ENCODE data around the gene KLHL17.
"Not testable (repeated sequence)": the region's sequence is repeated elsewhere in the genome, so short reads cannot be mapped to it uniquely, and the experiment has no call there.

KLHL17 gene

DNA sequence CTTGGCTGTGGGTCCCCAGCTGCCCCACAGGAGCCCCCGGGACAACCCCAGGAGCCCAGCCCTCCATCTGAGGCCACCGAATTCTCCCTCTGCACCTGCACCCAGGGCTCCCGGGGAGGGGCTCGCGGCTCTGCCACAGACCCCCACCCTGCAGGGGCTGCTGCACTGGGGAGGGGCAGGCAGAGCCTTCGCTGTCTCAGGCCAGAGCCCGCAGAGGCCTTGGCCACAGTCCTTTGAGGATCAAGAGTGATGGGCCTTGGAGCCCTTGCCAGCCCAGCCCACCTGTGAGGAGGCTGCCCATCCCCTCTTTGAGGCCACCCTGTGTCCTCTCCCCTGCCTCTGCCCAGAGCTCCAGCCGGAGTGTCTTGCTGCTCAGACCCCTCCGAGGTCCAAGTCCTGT, 15.0 kb downstream of the KLHL17 start:
- Histone ChIP-seq H3K4me1 (ENCODE audit: control insufficient read depth, low read depth, low read length) (no peaks in the 10 kb centered on the region), H3K9ac (ENCODE audit: low read length) (no peak overlapping the region), H3K4me3 (ENCODE audit: low read length) (no peak overlapping the region), H3K36me3 (ENCODE audit: control insufficient read depth, low read depth, low read length) (no peaks in the 10 kb centered on the region), H3K9me3 (ENCODE audit: control insufficient read depth, low read depth, low read length) (no peaks in the 10 kb centered on the region), H3K27ac (ENCODE audit: low read length) (no peak overlapping the region), H3K27me3 (ENCODE audit: control insufficient read depth, insufficient read depth, low read length) (peaks cover 58% of the 10 kb centered on the region)

DNA sequence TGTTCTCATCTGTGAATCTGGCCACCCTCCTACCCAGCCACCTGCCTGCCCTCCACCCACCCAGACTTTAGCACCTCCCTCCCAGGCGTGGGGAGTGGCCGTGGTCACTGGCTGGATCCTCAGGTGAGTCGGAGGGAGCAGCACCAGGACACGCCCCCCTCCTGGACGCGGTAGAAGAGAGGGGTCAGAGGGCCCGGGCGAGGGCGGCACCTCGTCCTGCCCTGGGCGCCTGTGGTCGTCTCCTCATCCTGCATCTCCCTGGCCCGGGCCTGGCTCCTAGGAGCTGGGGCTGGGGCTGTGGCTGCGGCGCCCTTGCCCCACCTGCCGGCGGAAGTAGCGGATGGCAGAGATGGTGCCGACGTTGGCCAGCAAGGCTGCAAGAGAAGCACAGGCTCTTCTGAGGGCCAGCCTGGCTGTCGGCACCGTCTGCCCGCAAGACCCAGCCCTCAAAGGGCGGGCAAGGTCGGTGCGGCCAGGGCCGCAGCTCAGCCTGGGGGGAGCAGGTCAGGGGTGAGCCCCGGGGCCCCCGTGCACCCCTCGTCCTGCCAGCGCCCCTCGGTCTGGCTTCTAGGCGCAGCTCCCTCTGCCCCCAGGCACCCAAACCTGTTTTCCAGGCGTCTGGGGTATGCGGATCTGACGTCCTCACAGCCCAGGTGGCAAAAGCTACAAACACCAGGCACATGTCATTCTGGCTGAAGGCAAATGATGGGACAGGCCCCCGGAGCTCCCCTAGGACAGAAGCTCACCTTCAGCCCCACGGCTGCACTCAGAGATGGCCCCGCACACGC, 15.7 kb downstream of the KLHL17 start:
- H3K4me1 ChIP-seq (ENCODE audit: control insufficient read depth, low read depth, low read length): no peaks in the 10 kb centered on the region
- no peak overlapping the region for H3K4me3 ChIP-seq (ENCODE audit: low read length)
- H3K9ac ChIP-seq (ENCODE audit: low read length): no peak overlapping the region
- peaks cover 53% of the 10 kb centered on the region for H3K27me3 ChIP-seq (ENCODE audit: control insufficient read depth, insufficient read depth, low read length)
- H3K27ac ChIP-seq (ENCODE audit: low read length): no peak overlapping the region
- H3K9me3 ChIP-seq (ENCODE audit: control insufficient read depth, low read depth, low read length): no peaks in the 10 kb centered on the region
- no peaks in the 10 kb centered on the region for H3K36me3 ChIP-seq (ENCODE audit: control insufficient read depth, low read depth, low read length)

DNA sequence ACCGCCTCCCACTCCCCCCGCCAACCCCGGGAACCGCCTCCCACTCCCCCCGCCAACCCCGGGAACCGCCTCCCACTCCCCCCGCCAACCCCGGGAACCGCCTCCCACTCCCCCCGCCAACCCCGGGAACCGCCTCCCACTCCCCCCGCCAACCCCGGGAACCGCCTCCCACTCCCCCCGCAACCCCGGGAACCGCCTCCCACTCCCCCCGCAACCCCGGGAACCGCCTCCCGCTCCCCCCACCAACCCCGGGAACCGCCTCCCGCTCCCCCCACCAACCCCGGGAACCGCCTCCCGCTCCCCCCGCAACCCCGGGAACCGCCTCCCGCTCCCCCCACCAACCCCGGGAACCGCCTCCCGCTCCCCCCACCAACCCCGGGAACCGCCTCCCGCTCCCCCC, 16.4 kb downstream of the KLHL17 start:
- H3K27me3 ChIP-seq (ENCODE audit: control insufficient read depth, insufficient read depth, low read length): peaks cover 50% of the 10 kb centered on the region
- not testable (repeated sequence) for H3K9ac ChIP-seq (ENCODE audit: low read length); H3K9me3 ChIP-seq (ENCODE audit: control insufficient read depth, low read depth, low read length); H3K27ac ChIP-seq (ENCODE audit: low read length); H3K4me1 ChIP-seq (ENCODE audit: control insufficient read depth, low read depth, low read length); H3K36me3 ChIP-seq (ENCODE audit: control insufficient read depth, low read depth, low read length); H3K4me3 ChIP-seq (ENCODE audit: low read length)

DNA sequence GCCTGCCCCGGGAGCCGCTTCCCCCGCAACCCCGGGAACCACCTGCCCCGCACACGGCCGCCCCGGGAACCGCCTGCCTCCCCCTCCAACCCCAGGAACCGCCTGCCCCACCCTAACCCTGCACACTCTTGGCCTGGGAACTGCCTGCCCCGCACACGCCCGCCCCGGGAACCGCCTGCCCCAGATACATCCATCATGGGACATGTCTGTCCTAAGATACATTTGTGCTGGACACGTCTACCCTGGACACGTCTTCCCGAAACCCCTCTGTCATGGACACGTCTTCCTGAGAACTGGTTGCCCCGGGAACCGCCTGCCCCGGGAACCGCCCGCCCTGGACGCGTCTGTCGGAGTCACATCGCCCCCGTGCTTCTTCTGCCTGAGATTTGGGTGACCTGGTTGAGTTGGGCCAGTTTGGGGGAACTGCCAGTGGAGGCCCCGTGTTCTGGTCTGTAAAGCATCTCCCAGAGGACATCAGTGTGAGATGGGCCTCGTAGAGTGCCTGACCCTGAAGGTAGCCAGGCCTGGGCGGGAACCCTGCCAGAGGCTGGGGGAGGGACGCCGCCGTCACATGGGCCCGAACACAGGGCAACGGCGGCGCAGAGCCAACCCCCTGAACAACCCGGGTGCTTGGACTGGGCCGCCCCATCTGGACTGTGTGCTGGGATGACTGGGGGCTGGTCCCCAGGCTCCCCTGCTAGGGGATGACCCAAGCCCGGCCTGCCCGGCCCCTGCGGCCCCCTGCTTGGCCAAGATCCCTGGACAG, 17.9 kb downstream of the KLHL17 start:
- Histone ChIP-seq H3K9me3 (ENCODE audit: control insufficient read depth, low read depth, low read length) (no peaks in the 10 kb centered on the region), H3K4me1 (ENCODE audit: control insufficient read depth, low read depth, low read length) (no peaks in the 10 kb centered on the region), H3K27me3 (ENCODE audit: control insufficient read depth, insufficient read depth, low read length) (peaks cover 48% of the 10 kb centered on the region), H3K27ac (ENCODE audit: low read length) (no peak overlapping the region), H3K36me3 (ENCODE audit: control insufficient read depth, low read depth, low read length) (no peaks in the 10 kb centered on the region), H3K4me3 (ENCODE audit: low read length) (no peak overlapping the region), H3K9ac (ENCODE audit: low read length) (no peak overlapping the region)

DNA sequence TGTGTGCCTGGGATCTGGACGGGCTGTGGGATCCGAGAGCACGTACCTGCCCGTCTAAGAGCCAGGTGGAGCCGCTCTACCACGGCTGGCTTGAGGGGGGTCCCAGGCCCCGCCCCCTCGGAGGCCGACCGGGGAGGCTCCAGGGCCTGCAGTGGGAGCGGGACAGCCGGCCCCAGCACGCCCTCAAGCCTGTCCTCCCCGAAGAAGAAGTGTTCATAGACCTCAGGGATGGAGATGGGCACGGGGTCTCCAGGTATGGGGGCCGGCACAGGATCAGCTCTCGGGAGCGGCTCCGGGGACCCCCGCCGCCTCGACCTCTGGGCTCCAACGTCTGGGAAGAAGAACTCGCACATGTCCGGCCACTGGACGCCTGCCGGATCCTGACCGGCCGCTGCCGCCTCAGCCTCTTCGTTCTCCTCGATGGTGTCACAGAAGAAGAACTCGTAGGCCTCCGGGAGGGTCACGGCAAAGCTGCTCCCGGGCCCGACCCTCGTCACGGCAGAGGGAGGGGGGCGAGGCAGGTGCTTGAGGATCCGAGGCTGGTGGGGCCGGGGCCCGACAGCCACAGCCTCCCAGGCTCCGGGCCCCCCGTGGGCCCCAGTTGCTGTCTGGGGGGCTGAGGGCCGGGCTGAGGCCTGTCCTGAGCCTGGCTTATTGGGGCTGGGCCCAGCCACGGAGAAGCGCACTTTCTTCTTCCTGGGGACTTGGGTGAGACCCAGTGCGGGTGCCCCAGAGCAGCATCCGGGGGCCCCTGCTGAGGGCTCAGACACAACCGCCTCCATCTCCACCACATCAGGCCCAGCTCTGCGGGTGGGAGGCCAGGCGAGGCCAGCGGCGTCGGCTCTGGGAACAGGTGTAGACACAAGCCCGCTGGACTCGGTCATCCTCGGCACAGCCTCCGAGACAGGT, 18.7 kb downstream of the KLHL17 start:
- Histone ChIP-seq H3K27me3 (ENCODE audit: control insufficient read depth, insufficient read depth, low read length) (peaks cover 49% of the 10 kb centered on the region), H3K9ac (ENCODE audit: low read length) (no peak overlapping the region), H3K27ac (ENCODE audit: low read length) (no peak overlapping the region), H3K9me3 (ENCODE audit: control insufficient read depth, low read depth, low read length) (no peaks in the 10 kb centered on the region), H3K4me3 (ENCODE audit: low read length) (no peak overlapping the region), H3K4me1 (ENCODE audit: control insufficient read depth, low read depth, low read length) (no peaks in the 10 kb centered on the region), H3K36me3 (ENCODE audit: control insufficient read depth, low read depth, low read length) (no peaks in the 10 kb centered on the region)

DNA sequence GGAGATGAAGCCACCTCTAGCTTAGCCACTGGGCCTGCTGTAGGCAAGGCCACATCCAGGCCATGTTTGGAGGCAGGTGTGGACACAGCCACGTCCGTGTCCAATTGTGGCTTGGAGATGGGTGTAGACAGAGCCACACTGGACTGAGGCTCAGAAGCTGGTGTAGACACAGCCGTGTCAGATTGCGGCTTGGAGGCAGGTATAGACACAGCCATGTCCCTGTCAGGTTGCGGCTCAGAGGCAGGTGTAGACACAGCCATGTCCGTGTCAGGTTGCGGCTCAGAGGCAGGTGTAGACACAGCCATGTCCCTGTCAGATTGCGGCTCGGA, 19.3 kb downstream of the KLHL17 start:
- no peaks in the 10 kb centered on the region for H3K9me3 ChIP-seq (ENCODE audit: control insufficient read depth, low read depth, low read length)
- no peaks in the 10 kb centered on the region for H3K36me3 ChIP-seq (ENCODE audit: control insufficient read depth, low read depth, low read length)
- no peak overlapping the region for H3K9ac ChIP-seq (ENCODE audit: low read length)
- H3K27ac ChIP-seq (ENCODE audit: low read length): no peak overlapping the region
- H3K27me3 ChIP-seq (ENCODE audit: control insufficient read depth, insufficient read depth, low read length): peaks cover 45% of the 10 kb centered on the region
- H3K4me1 ChIP-seq (ENCODE audit: control insufficient read depth, low read depth, low read length): no peaks in the 10 kb centered on the region
- no peak overlapping the region for H3K4me3 ChIP-seq (ENCODE audit: low read length)

DNA sequence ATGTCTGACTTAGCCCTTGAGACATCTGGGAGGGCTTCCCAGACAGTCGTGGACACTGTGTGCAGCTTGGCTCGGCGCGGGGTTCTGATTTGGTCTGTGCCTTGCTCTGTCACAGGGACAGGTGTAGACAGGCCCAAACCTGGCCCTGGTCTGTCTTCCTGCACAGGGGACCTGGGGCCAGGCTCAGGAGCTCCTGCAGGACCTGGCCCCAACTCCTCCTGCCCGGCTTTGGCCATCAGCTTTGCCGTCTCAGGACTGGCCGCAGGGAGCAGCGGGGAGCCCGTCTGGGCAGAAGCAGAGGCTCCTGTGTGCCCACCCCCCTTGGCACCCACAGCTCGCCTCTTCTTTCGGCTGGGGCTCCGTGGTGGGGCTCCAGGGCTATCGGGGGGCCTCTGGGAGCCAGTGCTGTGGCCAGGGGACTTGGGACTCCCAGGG, 19.8 kb downstream of the KLHL17 start:
- Histone ChIP-seq H3K9me3 (ENCODE audit: control insufficient read depth, low read depth, low read length) (no peaks in the 10 kb centered on the region), H3K9ac (ENCODE audit: low read length) (no peak overlapping the region), H3K36me3 (ENCODE audit: control insufficient read depth, low read depth, low read length) (no peaks in the 10 kb centered on the region), H3K27me3 (ENCODE audit: control insufficient read depth, insufficient read depth, low read length) (peaks cover 45% of the 10 kb centered on the region), H3K4me1 (ENCODE audit: control insufficient read depth, low read depth, low read length) (no peaks in the 10 kb centered on the region), H3K27ac (ENCODE audit: low read length) (no peak overlapping the region), H3K4me3 (ENCODE audit: low read length) (no peak overlapping the region)

DNA sequence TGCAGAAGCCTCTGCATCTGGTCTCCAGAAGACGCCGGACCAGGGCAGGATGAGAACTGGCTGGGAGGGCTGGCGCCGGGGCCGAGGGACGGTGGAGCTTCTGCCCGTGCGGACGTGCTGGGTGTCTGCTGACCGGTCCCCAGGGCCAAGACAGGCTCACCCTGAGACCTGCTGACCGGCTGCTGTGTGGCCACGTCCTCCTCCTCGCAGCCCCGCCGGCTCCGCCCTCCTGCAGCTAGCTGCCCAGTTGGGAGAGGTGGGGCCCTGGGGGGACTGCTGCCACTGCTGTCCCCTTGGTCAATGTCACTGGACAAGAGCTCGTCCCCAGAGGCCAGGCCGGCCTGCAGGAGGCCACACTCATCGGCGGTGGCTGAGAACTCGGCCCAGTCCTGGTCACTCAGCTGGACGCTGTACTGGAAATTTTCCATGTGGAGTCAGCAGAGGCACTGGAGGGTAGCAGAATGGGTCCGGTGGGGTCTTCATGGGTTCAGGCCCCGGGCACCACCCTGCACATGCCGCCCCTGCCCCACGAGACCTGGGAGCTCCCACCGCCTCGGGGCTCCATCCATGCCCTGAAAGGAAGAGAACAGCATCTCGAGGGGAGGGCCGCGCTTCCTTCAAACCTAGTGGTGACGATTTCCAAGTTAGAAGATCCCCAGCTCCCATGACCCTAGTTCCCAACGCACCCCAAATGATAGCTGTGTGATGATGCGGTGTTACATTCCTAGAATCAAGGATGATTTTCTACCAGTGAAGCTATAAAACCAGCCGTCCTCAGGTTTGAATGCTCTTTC, 20.4 kb downstream of the KLHL17 start:
- peaks cover 45% of the 10 kb centered on the region for H3K27me3 ChIP-seq (ENCODE audit: control insufficient read depth, insufficient read depth, low read length)
- no peak overlapping the region for H3K4me3 ChIP-seq (ENCODE audit: low read length)
- no peaks in the 10 kb centered on the region for H3K4me1 ChIP-seq (ENCODE audit: control insufficient read depth, low read depth, low read length)
- H3K9me3 ChIP-seq (ENCODE audit: control insufficient read depth, low read depth, low read length): no peaks in the 10 kb centered on the region
- no peak overlapping the region for H3K27ac ChIP-seq (ENCODE audit: low read length)
- no peaks in the 10 kb centered on the region for H3K36me3 ChIP-seq (ENCODE audit: control insufficient read depth, low read depth, low read length)
- no peak overlapping the region for H3K9ac ChIP-seq (ENCODE audit: low read length)

DNA sequence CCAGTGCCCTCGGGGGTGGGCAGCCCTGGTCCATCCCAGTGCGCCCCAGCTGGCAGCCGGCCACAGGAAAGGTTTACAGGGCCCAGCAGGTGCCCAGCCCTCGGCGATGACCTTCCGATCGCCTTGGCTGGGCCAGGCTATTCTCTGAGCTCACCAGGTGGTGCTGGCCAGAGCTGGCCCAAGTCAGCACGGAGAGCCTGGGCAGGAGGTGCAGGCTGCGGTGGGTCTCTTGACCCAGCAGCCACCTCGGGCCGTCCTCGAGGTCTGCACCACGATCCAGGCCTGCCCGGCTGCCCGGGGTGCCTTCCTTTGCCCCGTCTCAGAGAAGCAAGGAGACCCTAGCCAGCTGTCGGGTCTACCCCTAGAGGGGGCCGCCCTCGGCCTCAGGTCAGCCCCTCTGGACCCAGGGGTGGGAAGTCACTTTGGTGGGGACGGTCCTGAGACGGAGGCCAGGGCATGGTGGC, 21.1 kb downstream of the KLHL17 start:
- Histone ChIP-seq H3K27me3 (ENCODE audit: control insufficient read depth, insufficient read depth, low read length) (peaks cover 50% of the 10 kb centered on the region), H3K4me3 (ENCODE audit: low read length) (no peak overlapping the region), H3K9ac (ENCODE audit: low read length) (no peak overlapping the region), H3K4me1 (ENCODE audit: control insufficient read depth, low read depth, low read length) (no peaks in the 10 kb centered on the region), H3K9me3 (ENCODE audit: control insufficient read depth, low read depth, low read length) (no peaks in the 10 kb centered on the region), H3K27ac (ENCODE audit: low read length) (no peak overlapping the region), H3K36me3 (ENCODE audit: control insufficient read depth, low read depth, low read length) (no peaks in the 10 kb centered on the region)

DNA sequence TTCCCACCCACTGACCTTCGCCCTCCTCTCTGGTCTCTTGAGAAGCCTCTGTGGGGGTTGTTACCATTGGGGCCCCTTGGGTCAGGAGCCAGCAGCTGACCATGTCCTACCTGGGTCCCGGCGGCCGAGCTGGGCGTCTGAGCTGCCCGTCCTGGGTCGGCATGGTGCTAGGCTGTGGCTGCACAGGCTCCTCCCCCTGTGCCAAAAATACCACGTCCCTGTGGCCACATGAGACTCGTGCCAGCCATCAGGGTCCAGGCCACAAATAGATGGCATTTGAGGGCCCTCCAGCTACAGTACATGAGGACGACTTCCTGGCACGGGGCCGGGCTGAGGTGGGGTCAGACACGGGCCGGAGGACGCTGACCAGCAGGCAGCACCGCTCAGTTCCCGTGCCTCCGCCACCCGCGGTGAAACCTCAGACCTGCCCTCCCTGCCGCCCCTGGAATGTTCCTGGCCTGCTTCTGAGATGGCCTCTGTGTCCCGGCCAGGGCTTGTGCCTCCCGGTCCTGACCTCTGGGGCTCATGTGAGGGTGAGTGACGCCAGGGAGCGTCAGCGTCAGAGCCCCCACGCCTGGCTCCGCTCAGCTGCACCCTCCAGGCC, 21.7 kb downstream of the KLHL17 start, which contains the start of gene PERM1:
PERM1 (minus strand) TSS at position 139 of the 604 bp plus-strand sequence. CDS start 1,064 bp downstream, outside the sequence.
- peaks cover 53% of the 10 kb centered on the region for H3K27me3 ChIP-seq (ENCODE audit: control insufficient read depth, insufficient read depth, low read length)
- H3K4me3 ChIP-seq (ENCODE audit: low read length): no peak within 1 kb of the TSS
- H3K9ac ChIP-seq (ENCODE audit: low read length): no peak within 1 kb of the TSS
- no peaks in the 10 kb centered on the region for H3K36me3 ChIP-seq (ENCODE audit: control insufficient read depth, low read depth, low read length)
- no peaks in the 10 kb centered on the region for H3K4me1 ChIP-seq (ENCODE audit: control insufficient read depth, low read depth, low read length)
- H3K27ac ChIP-seq (ENCODE audit: low read length): no peak within 1 kb of the TSS
- no peaks in the 10 kb centered on the region for H3K9me3 ChIP-seq (ENCODE audit: control insufficient read depth, low read depth, low read length)
